Measurements from ENCODE around the gene PPT2. TPM values are rescaled to one million over a fixed set of nuclear protein-coding genes. Genes with fewer than 3 reads are reported as not detected.

Gene PPT2
- total RNA-seq, 1 experiment from 2014 or later: 30.0 TPM

DNA sequence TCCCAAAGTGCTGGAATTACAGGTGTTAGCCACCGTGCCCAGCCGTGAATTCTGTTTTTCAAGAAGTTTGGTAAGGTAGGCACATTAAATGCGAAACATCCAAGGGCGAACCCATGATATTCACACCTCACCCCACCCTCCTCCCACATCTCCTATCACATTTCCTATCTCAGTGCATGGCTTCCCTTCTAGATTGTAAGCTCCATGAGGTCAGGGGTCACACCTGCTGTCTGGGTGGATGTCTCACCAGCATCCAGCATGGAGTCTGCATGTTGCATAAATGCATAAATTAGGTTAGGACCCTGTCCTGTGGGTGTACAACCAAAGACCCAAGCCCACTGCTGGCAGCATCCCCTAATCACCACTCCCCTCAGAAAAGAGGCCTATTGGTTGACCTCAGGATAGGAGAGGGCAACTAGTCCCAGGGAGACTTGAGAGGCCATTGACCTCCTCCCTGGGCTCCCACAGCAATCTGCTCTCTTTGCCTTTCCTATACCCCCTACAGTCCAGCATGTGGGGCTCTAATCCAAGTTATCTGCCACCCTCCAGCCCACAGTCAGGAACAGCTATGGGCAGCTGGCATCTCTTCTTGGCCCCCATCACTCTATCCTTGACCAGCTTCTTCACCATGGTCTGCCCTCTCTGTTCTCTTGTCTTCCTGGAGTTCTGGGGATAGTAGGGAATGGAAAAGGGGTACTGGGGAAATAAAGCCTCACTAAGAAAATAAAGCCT lies 6.4 kb upstream of the PPT2 start:
- peak overlapping the region; percentile 95 for H3K4me3 Mint-ChIP-seq
- TF ChIP-seq RORB (CRISPR knock-in tag; IDR thresholded peaks at IDR 0.05) (no peak), NFATC4 (CRISPR knock-in tag; IDR thresholded peaks at IDR 0.05) (no peak), SOX15 (CRISPR knock-in tag; IDR thresholded peaks at IDR 0.05) (no peak), ARID4B (CRISPR knock-in tag; IDR thresholded peaks at IDR 0.05; ENCODE audit: borderline replicate concordance) (no peak), ZNF423 (CRISPR knock-in tag; IDR thresholded peaks at IDR 0.05) (no peak), ZNF532 (CRISPR knock-in tag; IDR thresholded peaks at IDR 0.05; ENCODE audit: borderline replicate concordance) (no peak), PRDM15 (CRISPR knock-in tag; IDR thresholded peaks at IDR 0.05) (no peak), ZNF416 (CRISPR knock-in tag; IDR thresholded peaks at IDR 0.05) (no peak), FOXK1 (CRISPR knock-in tag; IDR thresholded peaks at IDR 0.05) (no peak), ATF1 (CRISPR knock-in tag; IDR thresholded peaks at IDR 0.05) (no peak), ZNF263 (CRISPR knock-in tag; IDR thresholded peaks at IDR 0.05; ENCODE audit: low read depth) (no peak), ETV6 (CRISPR knock-in tag; IDR thresholded peaks at IDR 0.05) (no peak), JUN (CRISPR knock-in tag; IDR thresholded peaks at IDR 0.05) (no peak)
- TF ChIP-seq, protein P1, sequence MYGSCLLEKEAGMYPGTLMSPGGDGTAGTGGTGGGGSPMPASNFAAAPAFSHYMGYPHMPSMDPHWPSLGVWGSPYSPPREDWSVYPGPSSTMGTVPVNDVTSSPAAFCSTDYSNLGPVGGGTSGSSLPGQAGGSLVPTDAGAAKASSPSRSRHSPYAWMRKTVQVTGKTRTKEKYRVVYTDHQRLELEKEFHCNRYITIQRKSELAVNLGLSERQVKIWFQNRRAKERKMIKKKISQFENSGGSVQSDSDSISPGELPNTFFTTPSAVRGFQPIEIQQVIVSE (CRISPR knock-in tag; IDR thresholded peaks at IDR 0.05; ENCODE audit: borderline replicate concordance): no peak
- TF ChIP-seq, protein P2, sequence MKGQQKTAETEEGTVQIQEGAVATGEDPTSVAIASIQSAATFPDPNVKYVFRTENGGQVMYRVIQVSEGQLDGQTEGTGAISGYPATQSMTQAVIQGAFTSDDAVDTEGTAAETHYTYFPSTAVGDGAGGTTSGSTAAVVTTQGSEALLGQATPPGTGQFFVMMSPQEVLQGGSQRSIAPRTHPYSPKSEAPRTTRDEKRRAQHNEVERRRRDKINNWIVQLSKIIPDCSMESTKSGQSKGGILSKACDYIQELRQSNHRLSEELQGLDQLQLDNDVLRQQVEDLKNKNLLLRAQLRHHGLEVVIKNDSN (CRISPR knock-in tag; IDR thresholded peaks at IDR 0.05): no peak
- DNase-seq (ENCODE audit: low spot score) (no peak), ATAC-seq (no peak)
- ChIA-PET POLR2A (no interaction called here), CTCF (interaction anchor here (1.3 to 2.9 kb wide), 5 partner anchors 9 to 691 kb away, joined by 4 to 38 read pairs (median 11); partner anchors contain the start of genes ATF6B, FKBPL and TAP2)
- no peaks in the 10 kb centered on the region for H3K9me3 Mint-ChIP-seq
- H3K36me3 Mint-ChIP-seq: no peaks in the 10 kb centered on the region
- peak overlapping the region; percentile 12; the same call in 1 of the 2 replicates for H3K27ac Mint-ChIP-seq
- H3K4me1 Mint-ChIP-seq: peaks cover 46% of the 10 kb centered on the region
- peaks cover 59% of the 10 kb centered on the region for H3K27me3 Mint-ChIP-seq (ENCODE audit: low read depth)

All from WTC11 (cell line).